SU-DHL-6 (cell line): ENCODE measurements around the gene MAGOH.

ENCODE experiments used
- H2AFZ ChIP-seq: fragments of 200-600 bp; sonication (generic); 2 replicates; pipeline ENCODE4 v1.6.1; 2014; ENCODE audit warnings: low read depth, mild to moderate bottlenecking, moderate library complexity, mixed read lengths, antibody characterized with exemption, low read length; ENCODE audit not compliant: severe bottlenecking
- H3F3A ChIP-seq: fragments of 200-600 bp; shearing (Covaris generic); 2 replicates; pipeline ENCODE4 v1.6.0; 2016; ENCODE audit warnings: antibody characterized with exemption, mild to moderate bottlenecking; ENCODE audit not compliant: insufficient read depth
- H3K27ac ChIP-seq: fragments of 200-600 bp; sonication (generic); 2 replicates; pipeline ENCODE4 v1.5.1; 2016; ENCODE audit warnings: low read depth, mild to moderate bottlenecking, low read length, moderate library complexity, mixed read lengths
- H3K27me3 ChIP-seq: fragments of 200-600 bp; sonication (generic), shearing (Covaris generic); 2 replicates; pipeline ENCODE4 v1.6.0; 2014; ENCODE audit warnings: mild to moderate bottlenecking, low read length
- H3K36me3 ChIP-seq: fragments of 200-600 bp; sonication (generic); 2 replicates; pipeline ENCODE4 v1.6.1; 2014; ENCODE audit warnings: mild to moderate bottlenecking, low read length, mixed read lengths
- H3K4me2 ChIP-seq: fragments of 300-600, 200-600 bp; shearing (Covaris generic), sonication (generic); 2 replicates; pipeline ENCODE4 v1.6.0; 2014; ENCODE audit warnings: low read length, low read depth, mild to moderate bottlenecking; ENCODE audit not compliant: poor library complexity, severe bottlenecking
- H3K4me3 ChIP-seq: fragments of 200-600 bp; sonication (generic); 2 replicates; pipeline ENCODE4 v1.5.1; 2014; ENCODE audit warnings: antibody characterized with exemption, low read length, mild to moderate bottlenecking, mixed read lengths; ENCODE audit not compliant: insufficient read depth, poor library complexity, severe bottlenecking
- H3K79me2 ChIP-seq: fragments of 200-600 bp; sonication (generic); 2 replicates; pipeline ENCODE4 v1.6.1; 2014; ENCODE audit warnings: mild to moderate bottlenecking, low read length, moderate library complexity; ENCODE audit not compliant: insufficient read depth
- H3K9ac ChIP-seq: fragments of 200-600 bp; sonication (generic); 2 replicates; pipeline ENCODE4 v1.7.0; 2014; ENCODE audit warnings: mild to moderate bottlenecking, low read length
- H3K9me2 ChIP-seq: fragments of 200-600 bp; sonication (generic); replicated peaks from 2 replicates; pipeline ENCODE4 v1.6.1; 2014; ENCODE audit warnings: low read length; ENCODE audit not compliant: insufficient read depth
- H3K9me3 ChIP-seq: fragments of 200-600 bp; sonication (generic); 2 replicates; pipeline ENCODE4 v1.6.1; 2014; ENCODE audit warnings: low read length, mixed read lengths; ENCODE audit not compliant: insufficient read depth
- H4K20me1 ChIP-seq: fragments of 200-600 bp; sonication (generic); 2 replicates; pipeline ENCODE4 v1.6.1; 2014; ENCODE audit warnings: low read depth, mild to moderate bottlenecking, antibody characterized with exemption, low read length, moderate library complexity, mixed read lengths
- CTCF ChIP-seq: fragments of 200-600 bp; sonication (generic); IDR thresholded peaks from one replicate; pipeline ENCODE4 v1.5.1; 2017; ENCODE audit warnings: antibody characterized with exemption, mild to moderate bottlenecking, low read length, moderate library complexity; ENCODE audit not compliant: insufficient read depth, poor library complexity, severe bottlenecking
- EZH2phosphoT487 ChIP-seq: fragments of 200-600 bp; sonication (generic), shearing (Covaris generic); conservative IDR thresholded peaks from 2 replicates; pipeline ENCODE4 v1.6.1; 2018; ENCODE audit warnings: mild to moderate bottlenecking, antibody characterized with exemption, low read length, moderate library complexity, mixed read lengths

MAGOH gene

GRCh38 chr1:53214376-53214940 is 23.9 kb downstream of the MAGOH start:
- no peaks in the 10 kb centered on the region for H3K9me2 ChIP-seq
- H3K4me3 ChIP-seq: no peak overlapping the region
- 0 out of 2 replicates have a peak, but pooled peaks cover 2% of the 10 kb centered on the region for H3F3A ChIP-seq
- H3K9ac ChIP-seq: no peak overlapping the region
- H2AFZ ChIP-seq: no peak overlapping the region
- H3K27ac ChIP-seq: no peak overlapping the region
- H3K9me3 ChIP-seq: no peaks in the 10 kb centered on the region
- TF ChIP-seq CTCF (no peak), EZH2phosphoT487 (no peak)
- peaks cover 3% of the 10 kb centered on the region; the same call in 1 of the 2 replicates for H3K36me3 ChIP-seq
- H3K27me3 ChIP-seq: no peaks in the 10 kb centered on the region
- H3K4me2 ChIP-seq: no peak overlapping the region
- H4K20me1 ChIP-seq: no peaks in the 10 kb centered on the region
- peaks cover 3% of the 10 kb centered on the region for H3K79me2 ChIP-seq

GRCh38 chr1:53210954-53211353 is 27.4 kb downstream of the MAGOH start:
- H3K27ac ChIP-seq: no peak overlapping the region
- H4K20me1 ChIP-seq: no peaks in the 10 kb centered on the region
- H3K9me2 ChIP-seq: no peaks in the 10 kb centered on the region
- no peak overlapping the region for H3K9ac ChIP-seq
- H3K9me3 ChIP-seq: peaks cover 12% of the 10 kb centered on the region; the same call in 1 of the 2 replicates
- no peak overlapping the region for H3K4me3 ChIP-seq
- H3F3A ChIP-seq: no peaks in the 10 kb centered on the region
- no peaks in the 10 kb centered on the region for H3K79me2 ChIP-seq
- no peak overlapping the region for H3K4me2 ChIP-seq
- TF ChIP-seq EZH2phosphoT487 (no peak), CTCF (no peak)
- H3K36me3 ChIP-seq: peaks cover 30% of the 10 kb centered on the region
- no peak overlapping the region for H2AFZ ChIP-seq
- no peaks in the 10 kb centered on the region for H3K27me3 ChIP-seq

GRCh38 chr1:53210352-53210751 is 28.0 kb downstream of the MAGOH start:
- no peak for TF ChIP-seq CTCF
- no peak for TF ChIP-seq EZH2phosphoT487
- H3K9ac ChIP-seq: no peak overlapping the region
- no peaks in the 10 kb centered on the region for H3F3A ChIP-seq
- H3K4me2 ChIP-seq: no peak overlapping the region
- H3K9me3 ChIP-seq: peaks cover 16% of the 10 kb centered on the region; the same call in 1 of the 2 replicates
- H3K27me3 ChIP-seq: no peaks in the 10 kb centered on the region
- H4K20me1 ChIP-seq: no peaks in the 10 kb centered on the region
- no peak overlapping the region for H2AFZ ChIP-seq
- H3K4me3 ChIP-seq: no peak overlapping the region
- H3K9me2 ChIP-seq: no peaks in the 10 kb centered on the region
- no peak overlapping the region for H3K27ac ChIP-seq
- H3K36me3 ChIP-seq: peaks cover 33% of the 10 kb centered on the region
- no peaks in the 10 kb centered on the region for H3K79me2 ChIP-seq
